C4-2B (cell line): ENCODE results near the gene SMPD3.

Source experiments
- CTCF ChIP-seq: fragments of 450-650 bp; conservative IDR thresholded peaks from 2 replicates; pipeline ENCODE4 v1.5.1; 2017; ENCODE audit warnings: mild to moderate bottlenecking
- ZFX ChIP-seq: fragments of 450-650 bp; IDR thresholded peaks from 2 replicates; pipeline ENCODE4 v1.6.1; 2017

GRCh38 chr16:68375801-68376536 lies 72.3 kb downstream of the SMPD3 start:
- no peak for TF ChIP-seq CTCF
- no peak for TF ChIP-seq ZFX
